HCT116 (cell line): Measurements from ENCODE around the gene CBX8. TPM values are rescaled to one million over a fixed set of nuclear protein-coding genes. Genes with fewer than 3 reads are reported as not detected.

Experiments used
- ATAC-seq: fragments of 200-7000 bp; cut with Tn5 transposase; 2 replicates; pipeline ENCODE4 v1.9.1; 2020; ENCODE audit warnings: mild to moderate bottlenecking, moderate library complexity
- BruUV-seq: library from RNA; stranded (reverse); fragments of 400-500 nt; replicated peaks from 2 replicates; lab custom pipeline; 2021; lab: Mats Ljungman, UMichigan
- CTCF ChIA-PET: fragments of 300-600 bp; sonication (Branson Sonifier 250); formaldehyde crosslinking; loops from one replicate; lab custom pipeline; 2021; ENCODE audit warnings: antibody characterized with exemption; lab: Charles Lee
- POLR2A ChIA-PET: fragments of 300-600, 350-600 bp; sonication (Branson Sonifier 250); formaldehyde crosslinking; loops from one replicate; lab custom pipeline; 2021; ENCODE audit warnings: antibody characterized with exemption; lab: Charles Lee
- RAD21 ChIA-PET, 2 experiments: fragments of 300-600 bp; sonication (Branson Sonifier 250); formaldehyde crosslinking; loops; one replicate each; lab custom pipeline; 2023; ENCODE audit warnings: low total read pairs in 2 of 2; ENCODE audit not compliant: uncharacterized antibody in 2 of 2, unreplicated experiment in 2 of 2, low non-redundant PET in 1 of 2; lab: Charles Lee
- DNase-seq: peaks from one replicate; pipeline ENCODE4 v3.0.0-alpha.2; 2010; ENCODE audit warnings: low read depth, low spot score
- H2AFZ ChIP-seq: fragments of 200-600 bp; shearing (Covaris generic), sonication (generic); 2 replicates; pipeline ENCODE4 v1.6.1; 2017; ENCODE audit warnings: low read depth, mixed run types, mixed read lengths, antibody characterized with exemption, low read length; ENCODE audit not compliant: poor library complexity, severe bottlenecking
- H3K27ac ChIP-seq: 2 replicates; pipeline ENCODE4 v1.5.1; 2012; ENCODE audit warnings: low read depth, low read length
- H3K27me3 ChIP-seq: fragments of 200-600 bp; sonication (generic); 2 replicates; pipeline ENCODE4 v1.6.1; 2016; ENCODE audit warnings: mixed run types, low read length, mixed read lengths; ENCODE audit not compliant: insufficient read depth
- H3K36me3 ChIP-seq, 2 experiments: fragments of 200-500 bp in 1 of 2; fragments of 200-600 bp in 1 of 2; sonication (Bioruptor generic) in 1 of 2; sonication (generic) in 1 of 2; 2 replicates each; pipeline versions ENCODE4 v1.5.1 to v1.6.1; 2014 to 2016; ENCODE audit warnings: low read length in 2 of 2, inconsistent platforms in 1 of 2, mixed read lengths in 1 of 2, mixed run types in 1 of 2; ENCODE audit not compliant: insufficient read depth in 2 of 2, control insufficient read depth in 1 of 2
- H3K4me1 ChIP-seq, 2 experiments: fragments of 200-600 bp in 1 of 2; sonication (generic) in 1 of 2; 2 replicates each; pipeline versions ENCODE4 v1.5.1 to v1.6.1; 2012 to 2017; ENCODE audit warnings: low read length in 2 of 2, inconsistent platforms in 1 of 2, mild to moderate bottlenecking in 1 of 2, mixed read lengths in 1 of 2, mixed run types in 1 of 2, moderate library complexity in 1 of 2; ENCODE audit not compliant: insufficient read depth in 2 of 2, control insufficient read depth in 1 of 2
- H3K4me2 ChIP-seq: fragments of 200-600 bp; sonication (generic); 2 replicates; pipeline ENCODE4 v1.6.1; 2017; ENCODE audit warnings: mixed run types, low read length, mixed read lengths
- H3K4me3 ChIP-seq, 2 experiments: fragments of 200-600 bp in 1 of 2; sonication (generic) in 1 of 2; replicated peaks in 1 of 2; 2 replicates each; pipeline ENCODE4 v1.5.1; 2011 to 2016; ENCODE audit warnings: low read length in 2 of 2, control low read depth in 1 of 2, low read depth in 1 of 2, mild to moderate bottlenecking in 1 of 2, mixed read lengths in 1 of 2, mixed run types in 1 of 2
- H3K79me2 ChIP-seq: fragments of 200-600 bp; sonication (generic); 2 replicates; pipeline ENCODE4 v1.6.1; 2017; ENCODE audit warnings: mild to moderate bottlenecking, mixed run types, low read length, moderate library complexity, mixed read lengths; ENCODE audit not compliant: insufficient read depth
- H3K9ac ChIP-seq: fragments of 200-600 bp; sonication (generic); 2 replicates; pipeline ENCODE4 v1.6.1; 2016; ENCODE audit warnings: low read length, mixed read lengths
- H3K9me2 ChIP-seq: fragments of 200-600 bp; sonication (generic), shearing (Covaris generic); 2 replicates; pipeline ENCODE4 v1.6.1; 2017; ENCODE audit warnings: mixed run types, mild to moderate bottlenecking, moderate library complexity; ENCODE audit not compliant: insufficient read depth
- H3K9me3 ChIP-seq, 2 experiments: fragments of 200-500 bp in 1 of 2; fragments of 200-600 bp in 1 of 2; sonication (Bioruptor generic) in 1 of 2; sonication (generic) in 1 of 2; 2 replicates each; pipeline ENCODE4 v1.6.1; 2014 to 2017; ENCODE audit warnings: low read length in 2 of 2, mixed read lengths in 2 of 2, inconsistent platforms in 1 of 2, low read depth in 1 of 2, mild to moderate bottlenecking in 1 of 2, mixed run types in 1 of 2, moderate library complexity in 1 of 2; ENCODE audit not compliant: control insufficient read depth in 1 of 2, insufficient read depth in 1 of 2
- H4K20me1 ChIP-seq: fragments of 200-600 bp; sonication (generic), shearing (Covaris generic); 2 replicates; pipeline ENCODE4 v1.6.1; 2017; ENCODE audit warnings: mixed run types, mild to moderate bottlenecking, moderate library complexity; ENCODE audit not compliant: insufficient read depth
- ATF3 ChIP-seq: IDR thresholded peaks from 2 replicates; pipeline ENCODE4 v1.6.1; 2012
- CBX3 ChIP-seq: IDR thresholded peaks from 2 replicates; pipeline ENCODE4 v1.6.1; 2012; ENCODE audit warnings: low read depth
- EZH2 ChIP-seq: fragments of 200-600 bp; sonication (generic); IDR thresholded peaks from 2 replicates; pipeline ENCODE4 v1.6.1; 2017; ENCODE audit warnings: antibody characterized with exemption, mixed run types
- EZH2phosphoT487 ChIP-seq: fragments of 200-600 bp; IDR thresholded peaks from 2 replicates; pipeline ENCODE4 v1.6.1; 2018; ENCODE audit warnings: antibody characterized with exemption, borderline replicate concordance
- FOSL1 ChIP-seq: IDR thresholded peaks from 2 replicates; pipeline ENCODE4 v1.6.1; 2012; ENCODE audit warnings: low read depth
- SP1 ChIP-seq: IDR thresholded peaks from 2 replicates; pipeline ENCODE4 v1.6.1; 2012; ENCODE audit warnings: low read depth
- YY1 ChIP-seq: IDR thresholded peaks from 2 replicates; pipeline ENCODE4 v1.6.1; 2011; ENCODE audit warnings: low read length, low read depth, moderate library complexity, mild to moderate bottlenecking; ENCODE audit not compliant: insufficient replicate concordance; ENCODE audit errors: extremely low read depth
- ZBTB33 ChIP-seq: IDR thresholded peaks from 2 replicates; pipeline ENCODE4 v1.6.1; 2011; ENCODE audit warnings: mild to moderate bottlenecking, low read length, moderate library complexity; ENCODE audit not compliant: insufficient replicate concordance; ENCODE audit errors: extremely low read depth
- ZFX ChIP-seq: fragments of 450-650 bp; IDR thresholded peaks from 2 replicates; pipeline ENCODE4 v1.6.1; 2017
- intact Hi-C: fragments of 100-400 bp; cut with micrococcal nuclease; formaldehyde crosslinking; loops from 2 replicates; pipeline ENCODE4 v1.10.0; 2022
- total RNA-seq: library from RNA; stranded (reverse); gene quantifications from one replicate; pipeline ENCODE4 v1.2.1, GENCODE V29; 2021; ENCODE audit not compliant: unreplicated experiment

The CBX8 gene
- total RNA-seq, 1 experiment from 2014 or later: 29.0 TPM

GRCh38 chr17:79818026-79818758 is 21.3 kb upstream of the CBX8 start:
- no peaks in the 10 kb centered on the region for H3K36me3 ChIP-seq
- no peak overlapping the region for H3K27ac ChIP-seq
- no peak overlapping the region for H3K9ac ChIP-seq
- peaks cover 0 to 4% of the 10 kb centered on the region in 2 experiments; a peak in 1 of 4 replicates for H3K4me1 ChIP-seq
- CTCF ChIA-PET: interaction anchor here (1.0 to 2.3 kb wide), 2 partner anchors 8 to 17 kb away, joined by 4 to 6 read pairs; no protein-coding TSS in a partner anchor
- H3K4me3 ChIP-seq: no peak overlapping the region
- intact Hi-C loops: no loop called here
- no peak for TF ChIP-seq ATF3
- TF ChIP-seq YY1: no peak
- TF ChIP-seq FOSL1: no peak
- no peak for TF ChIP-seq EZH2
- no peak for TF ChIP-seq ZBTB33
- no peak for TF ChIP-seq SP1
- TF ChIP-seq CBX3: no peak
- no peak for TF ChIP-seq EZH2phosphoT487
- TF ChIP-seq ZFX: no peak
- H3K9me3 ChIP-seq: no peaks in the 10 kb centered on the region
- H3K27me3 ChIP-seq: no peaks in the 10 kb centered on the region
- H3K4me2 ChIP-seq: no peak overlapping the region
- no TSS peak for BruUV-seq
- no peak overlapping the region for H2AFZ ChIP-seq
- RAD21 ChIA-PET: no interaction called here
- H3K79me2 ChIP-seq: no peaks in the 10 kb centered on the region
- no peaks in the 10 kb centered on the region for H4K20me1 ChIP-seq
- no peak for DNase-seq
- POLR2A ChIA-PET: interaction anchor here (0.8 to 1.8 kb wide), 4 partner anchors 8 to 19 kb away, joined by 3 to 6 read pairs (median 3); no protein-coding TSS in a partner anchor
- no peak for ATAC-seq
- H3K9me2 ChIP-seq: no peaks in the 10 kb centered on the region
